DOHH2 (cell line): ENCODE data around the gene KCNQ1.

ENCODE experiments used
- EZH2phosphoT487 ChIP-seq: fragments of 200-600 bp; sonication (generic); IDR thresholded peaks from 2 replicates; pipeline ENCODE4 v1.6.1; 2017; ENCODE audit warnings: borderline replicate concordance, mild to moderate bottlenecking, antibody characterized with exemption, low read length, moderate library complexity, mixed read lengths
- TF ChIP-seq, protein P1 (sequence below): fragments of 200-600 bp; sonication (generic); IDR thresholded peaks from one replicate; pipeline ENCODE4 v1.5.1; 2014; ENCODE audit warnings: antibody characterized with exemption, mild to moderate bottlenecking, low read depth, low read length; ENCODE audit not compliant: poor library complexity, severe bottlenecking

GRCh38 chr11:2539371-2540222, 94.8 kb downstream of the KCNQ1 start:
- TF ChIP-seq, protein P1, sequence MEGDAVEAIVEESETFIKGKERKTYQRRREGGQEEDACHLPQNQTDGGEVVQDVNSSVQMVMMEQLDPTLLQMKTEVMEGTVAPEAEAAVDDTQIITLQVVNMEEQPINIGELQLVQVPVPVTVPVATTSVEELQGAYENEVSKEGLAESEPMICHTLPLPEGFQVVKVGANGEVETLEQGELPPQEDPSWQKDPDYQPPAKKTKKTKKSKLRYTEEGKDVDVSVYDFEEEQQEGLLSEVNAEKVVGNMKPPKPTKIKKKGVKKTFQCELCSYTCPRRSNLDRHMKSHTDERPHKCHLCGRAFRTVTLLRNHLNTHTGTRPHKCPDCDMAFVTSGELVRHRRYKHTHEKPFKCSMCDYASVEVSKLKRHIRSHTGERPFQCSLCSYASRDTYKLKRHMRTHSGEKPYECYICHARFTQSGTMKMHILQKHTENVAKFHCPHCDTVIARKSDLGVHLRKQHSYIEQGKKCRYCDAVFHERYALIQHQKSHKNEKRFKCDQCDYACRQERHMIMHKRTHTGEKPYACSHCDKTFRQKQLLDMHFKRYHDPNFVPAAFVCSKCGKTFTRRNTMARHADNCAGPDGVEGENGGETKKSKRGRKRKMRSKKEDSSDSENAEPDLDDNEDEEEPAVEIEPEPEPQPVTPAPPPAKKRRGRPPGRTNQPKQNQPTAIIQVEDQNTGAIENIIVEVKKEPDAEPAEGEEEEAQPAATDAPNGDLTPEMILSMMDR = no peak
- TF ChIP-seq EZH2phosphoT487 = no peak
